ENCODE measurements around the gene CEP72. TPM values are rescaled to one million over a fixed set of nuclear protein-coding genes. Genes with fewer than 3 reads are reported as not detected.

Gene CEP72
- total RNA-seq, 1 experiment from 2014 or later: 33.2 TPM

DNA sequence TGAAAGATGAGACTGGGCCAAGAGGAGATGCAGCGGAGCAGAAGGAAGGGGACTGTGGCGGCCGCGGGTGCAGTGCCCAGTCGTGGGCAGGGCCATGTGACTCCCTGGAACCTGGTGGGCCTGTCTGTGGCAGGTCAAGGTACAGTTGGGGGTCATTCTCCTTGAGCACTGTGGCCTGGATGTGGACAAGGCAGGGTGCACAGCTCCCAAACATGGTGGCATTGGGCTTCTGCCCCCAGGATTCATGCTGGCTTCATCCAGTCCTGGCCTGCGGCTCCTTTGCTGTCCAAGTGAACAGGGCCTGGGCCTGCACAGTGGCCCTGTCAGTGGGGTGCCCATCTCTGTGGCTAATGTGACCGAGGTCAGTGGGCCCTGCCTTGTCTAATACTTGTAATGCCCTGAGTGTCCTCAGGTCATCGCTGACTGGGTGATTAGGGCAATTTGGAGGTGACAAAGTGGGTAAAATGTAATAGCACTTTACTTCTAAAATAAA, 39.9 kb downstream of the CEP72 start:
- H3K4me3 ChIP-seq (ENCODE audit: low read depth in 2 of 2, low read length in 2 of 2): no peak overlapping the region
- TF ChIP-seq, protein P1, sequence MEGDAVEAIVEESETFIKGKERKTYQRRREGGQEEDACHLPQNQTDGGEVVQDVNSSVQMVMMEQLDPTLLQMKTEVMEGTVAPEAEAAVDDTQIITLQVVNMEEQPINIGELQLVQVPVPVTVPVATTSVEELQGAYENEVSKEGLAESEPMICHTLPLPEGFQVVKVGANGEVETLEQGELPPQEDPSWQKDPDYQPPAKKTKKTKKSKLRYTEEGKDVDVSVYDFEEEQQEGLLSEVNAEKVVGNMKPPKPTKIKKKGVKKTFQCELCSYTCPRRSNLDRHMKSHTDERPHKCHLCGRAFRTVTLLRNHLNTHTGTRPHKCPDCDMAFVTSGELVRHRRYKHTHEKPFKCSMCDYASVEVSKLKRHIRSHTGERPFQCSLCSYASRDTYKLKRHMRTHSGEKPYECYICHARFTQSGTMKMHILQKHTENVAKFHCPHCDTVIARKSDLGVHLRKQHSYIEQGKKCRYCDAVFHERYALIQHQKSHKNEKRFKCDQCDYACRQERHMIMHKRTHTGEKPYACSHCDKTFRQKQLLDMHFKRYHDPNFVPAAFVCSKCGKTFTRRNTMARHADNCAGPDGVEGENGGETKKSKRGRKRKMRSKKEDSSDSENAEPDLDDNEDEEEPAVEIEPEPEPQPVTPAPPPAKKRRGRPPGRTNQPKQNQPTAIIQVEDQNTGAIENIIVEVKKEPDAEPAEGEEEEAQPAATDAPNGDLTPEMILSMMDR (IDR thresholded peaks at IDR 0.05): no peak
- TF ChIP-seq POLR2AphosphoS5 (IDR thresholded peaks at IDR 0.05; ENCODE audit: low read depth, low read length) (no peak), TCF7L2 (IDR thresholded peaks at IDR 0.05; ENCODE audit: low read depth, low read length) (no peak), SIN3A (IDR thresholded peaks at IDR 0.05; ENCODE audit: borderline replicate concordance, insufficient read depth, low read depth, low read length) (no peak)
- TF ChIP-seq, protein P2, sequence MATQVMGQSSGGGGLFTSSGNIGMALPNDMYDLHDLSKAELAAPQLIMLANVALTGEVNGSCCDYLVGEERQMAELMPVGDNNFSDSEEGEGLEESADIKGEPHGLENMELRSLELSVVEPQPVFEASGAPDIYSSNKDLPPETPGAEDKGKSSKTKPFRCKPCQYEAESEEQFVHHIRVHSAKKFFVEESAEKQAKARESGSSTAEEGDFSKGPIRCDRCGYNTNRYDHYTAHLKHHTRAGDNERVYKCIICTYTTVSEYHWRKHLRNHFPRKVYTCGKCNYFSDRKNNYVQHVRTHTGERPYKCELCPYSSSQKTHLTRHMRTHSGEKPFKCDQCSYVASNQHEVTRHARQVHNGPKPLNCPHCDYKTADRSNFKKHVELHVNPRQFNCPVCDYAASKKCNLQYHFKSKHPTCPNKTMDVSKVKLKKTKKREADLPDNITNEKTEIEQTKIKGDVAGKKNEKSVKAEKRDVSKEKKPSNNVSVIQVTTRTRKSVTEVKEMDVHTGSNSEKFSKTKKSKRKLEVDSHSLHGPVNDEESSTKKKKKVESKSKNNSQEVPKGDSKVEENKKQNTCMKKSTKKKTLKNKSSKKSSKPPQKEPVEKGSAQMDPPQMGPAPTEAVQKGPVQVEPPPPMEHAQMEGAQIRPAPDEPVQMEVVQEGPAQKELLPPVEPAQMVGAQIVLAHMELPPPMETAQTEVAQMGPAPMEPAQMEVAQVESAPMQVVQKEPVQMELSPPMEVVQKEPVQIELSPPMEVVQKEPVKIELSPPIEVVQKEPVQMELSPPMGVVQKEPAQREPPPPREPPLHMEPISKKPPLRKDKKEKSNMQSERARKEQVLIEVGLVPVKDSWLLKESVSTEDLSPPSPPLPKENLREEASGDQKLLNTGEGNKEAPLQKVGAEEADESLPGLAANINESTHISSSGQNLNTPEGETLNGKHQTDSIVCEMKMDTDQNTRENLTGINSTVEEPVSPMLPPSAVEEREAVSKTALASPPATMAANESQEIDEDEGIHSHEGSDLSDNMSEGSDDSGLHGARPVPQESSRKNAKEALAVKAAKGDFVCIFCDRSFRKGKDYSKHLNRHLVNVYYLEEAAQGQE (IDR thresholded peaks at IDR 0.05; ENCODE audit: insufficient read depth in 1 of 2, low read depth in 2 of 2, low read length in 1 of 2): no peak
- in situ Hi-C loops (cut with HindIII; ENCODE audit: low pct_unique_long_range_greater_than_20kb, low sequenced_read_pairs): no loop called here
- POLR2A ChIA-PET: no interaction called here
- peaks cover 2% of the 10 kb centered on the region for H3K4me1 ChIP-seq (ENCODE audit: control insufficient read depth, insufficient read depth, low read length)
- no peak overlapping the region for H3K27ac ChIP-seq (ENCODE audit: low read length)
- intact Hi-C loops (cut with micrococcal nuclease; ENCODE audit: unreplicated experiment): no loop called here
- ATAC-seq (no peak), DNase-seq (ENCODE audit: low read depth, low spot score) (no peak)
- BruUV-seq (replicated peaks): no TSS peak
- H3K27me3 ChIP-seq (ENCODE audit: control insufficient read depth, insufficient read depth, low read length): no peaks in the 10 kb centered on the region
- CTCF ChIA-PET: no interaction called here
- H3K9me3 ChIP-seq (ENCODE audit: control insufficient read depth, insufficient read depth, low read depth, low read length): no peaks in the 10 kb centered on the region
- peaks cover 6% of the 10 kb centered on the region; the same call in 1 of the 2 replicates for H3K36me3 ChIP-seq (ENCODE audit: control insufficient read depth, insufficient read depth, low read length)

DNA sequence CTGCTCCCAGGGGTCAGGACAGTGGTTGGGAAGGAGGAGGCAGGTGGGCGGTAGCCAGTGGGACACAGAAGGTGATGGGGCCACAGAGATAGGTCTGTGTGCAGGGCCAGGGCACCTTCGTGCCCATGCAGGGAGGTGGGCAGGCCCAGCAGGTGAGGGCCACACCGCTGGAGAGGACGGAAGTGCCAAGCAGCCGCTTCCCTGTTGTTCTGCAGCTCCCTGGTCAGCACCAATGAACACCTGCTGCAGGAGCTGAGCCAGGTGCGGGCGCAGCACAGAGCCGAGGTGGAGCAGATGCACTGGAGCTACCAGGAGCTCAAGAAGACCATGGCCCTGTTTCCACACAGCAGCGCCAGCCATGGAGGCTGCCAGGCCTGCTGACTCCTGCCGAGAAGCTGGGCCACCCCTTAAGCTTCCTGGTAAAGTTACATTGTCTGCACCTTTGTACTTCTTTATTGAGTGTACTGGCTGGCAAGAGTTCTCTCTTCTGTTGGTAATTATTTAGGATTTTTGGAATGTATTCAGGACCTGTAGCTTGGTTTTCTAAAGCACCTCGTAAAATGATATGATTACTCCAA, 40.7 kb downstream of the CEP72 start:
- Histone ChIP-seq H3K9me3 (ENCODE audit: control insufficient read depth, insufficient read depth, low read depth, low read length) (no peaks in the 10 kb centered on the region), H3K4me1 (ENCODE audit: control insufficient read depth, insufficient read depth, low read length) (peaks cover 10% of the 10 kb centered on the region), H3K27me3 (ENCODE audit: control insufficient read depth, insufficient read depth, low read length) (no peaks in the 10 kb centered on the region), H3K36me3 (ENCODE audit: control insufficient read depth, insufficient read depth, low read length) (peaks cover 6% of the 10 kb centered on the region; the same call in 1 of the 2 replicates), H3K4me3 (ENCODE audit: low read depth in 2 of 2, low read length in 2 of 2) (no peak overlapping the region), H3K27ac (ENCODE audit: low read length) (no peak overlapping the region)
- in situ Hi-C loops (cut with HindIII; ENCODE audit: low pct_unique_long_range_greater_than_20kb, low sequenced_read_pairs): no loop called here
- ATAC-seq (no peak), DNase-seq (ENCODE audit: low read depth, low spot score) (no peak)
- ChIA-PET CTCF (no interaction called here), POLR2A (no interaction called here)
- intact Hi-C loops (cut with micrococcal nuclease; ENCODE audit: unreplicated experiment): no loop called here
- no TSS peak for BruUV-seq (replicated peaks)
- TF ChIP-seq TCF7L2 (IDR thresholded peaks at IDR 0.05; ENCODE audit: low read depth, low read length) (no peak), POLR2AphosphoS5 (IDR thresholded peaks at IDR 0.05; ENCODE audit: low read depth, low read length) (no peak), SIN3A (IDR thresholded peaks at IDR 0.05; ENCODE audit: borderline replicate concordance, insufficient read depth, low read depth, low read length) (no peak)
- TF ChIP-seq, protein P1 (IDR thresholded peaks at IDR 0.05): no peak
